ENCODE measurements around the gene HARS2.
A peak's percentile ranks its signal among the peaks of the same experiment; 100 is the strongest.
"Not testable (repeated sequence)": the region's sequence is repeated elsewhere in the genome, so short reads cannot be mapped to it uniquely, and the experiment has no call there.

The HARS2 gene, protein sequence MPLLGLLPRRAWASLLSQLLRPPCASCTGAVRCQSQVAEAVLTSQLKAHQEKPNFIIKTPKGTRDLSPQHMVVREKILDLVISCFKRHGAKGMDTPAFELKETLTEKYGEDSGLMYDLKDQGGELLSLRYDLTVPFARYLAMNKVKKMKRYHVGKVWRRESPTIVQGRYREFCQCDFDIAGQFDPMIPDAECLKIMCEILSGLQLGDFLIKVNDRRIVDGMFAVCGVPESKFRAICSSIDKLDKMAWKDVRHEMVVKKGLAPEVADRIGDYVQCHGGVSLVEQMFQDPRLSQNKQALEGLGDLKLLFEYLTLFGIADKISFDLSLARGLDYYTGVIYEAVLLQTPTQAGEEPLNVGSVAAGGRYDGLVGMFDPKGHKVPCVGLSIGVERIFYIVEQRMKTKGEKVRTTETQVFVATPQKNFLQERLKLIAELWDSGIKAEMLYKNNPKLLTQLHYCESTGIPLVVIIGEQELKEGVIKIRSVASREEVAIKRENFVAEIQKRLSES

GRCh38 chr5:140690941-140691924, at the start of gene HARS2, which contains the start of gene HARS1:
HARS2 (plus strand) TSS chr5:140691455; CDS start chr5:140691649, 194 bp downstream.
HARS1 (minus strand) TSS chr5:140691370; CDS start chr5:140691304, 66 bp downstream.
- peak; percentile 18; the same call in 1 of the 2 replicates for TF ChIP-seq CTCF (conservative IDR thresholded peaks at IDR 0.05; ENCODE audit: low read length)
- H3K4me3 ChIP-seq (ENCODE audit: low read length), result peak within 1 kb of the TSS; percentile 96
- peak; percentile 95 for DNase-seq (ENCODE audit: low read depth)

DNA sequence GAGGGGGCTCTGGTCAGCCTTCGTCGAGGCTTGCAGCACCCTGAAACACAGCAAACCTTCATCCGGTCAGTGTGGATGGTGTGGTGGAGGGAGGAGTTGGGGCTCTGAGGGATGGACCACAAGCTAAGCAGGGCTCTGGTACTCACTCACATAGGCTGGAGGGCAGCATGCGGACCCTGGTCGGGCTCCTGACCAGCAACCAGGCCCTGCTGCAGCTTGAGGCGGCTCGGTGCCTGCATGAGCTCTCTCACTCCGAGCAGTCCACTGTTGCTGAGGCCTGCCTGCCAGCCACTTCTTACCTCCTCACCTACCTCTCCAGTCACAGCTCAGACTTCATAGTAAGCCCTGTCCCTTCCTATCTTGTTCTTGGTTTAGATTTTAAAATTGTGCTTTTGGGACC, 49.5 kb upstream of the HARS2 start:
- DNase-seq (ENCODE audit: low read depth), result no peak
- TF ChIP-seq CTCF (conservative IDR thresholded peaks at IDR 0.05; ENCODE audit: low read length), result no peak

GRCh38 chr5:140642718-140643117, 48.5 kb upstream of the HARS2 start:
- H3K4me3 ChIP-seq (ENCODE audit: low read length), result no peak overlapping the region
- peak; percentile 95 for DNase-seq (ENCODE audit: low read depth)
- no peak for TF ChIP-seq CTCF (conservative IDR thresholded peaks at IDR 0.05; ENCODE audit: low read length)

More for the DNA sequence above, 49.5 kb upstream of the HARS2 start:
- no peak overlapping the region for H3K4me3 ChIP-seq (ENCODE audit: low read length)

GRCh38 chr5:140647042-140647419, 44.2 kb upstream of the HARS2 start:
- no peak for TF ChIP-seq CTCF (conservative IDR thresholded peaks at IDR 0.05; ENCODE audit: low read length)
- no peak for DNase-seq (ENCODE audit: low read depth)
- peak overlapping the region; percentile 75 for H3K4me3 ChIP-seq (ENCODE audit: low read length)

- no peak overlapping the region for H3K4me3 ChIP-seq (ENCODE audit: low read length)
- no peak for TF ChIP-seq CTCF (conservative IDR thresholded peaks at IDR 0.05; ENCODE audit: low read length)
- DNase-seq (ENCODE audit: low read depth), result no peak
Observed at GRCh38 chr5:140658870-140659269, 32.4 kb upstream of the HARS2 start.

DNA sequence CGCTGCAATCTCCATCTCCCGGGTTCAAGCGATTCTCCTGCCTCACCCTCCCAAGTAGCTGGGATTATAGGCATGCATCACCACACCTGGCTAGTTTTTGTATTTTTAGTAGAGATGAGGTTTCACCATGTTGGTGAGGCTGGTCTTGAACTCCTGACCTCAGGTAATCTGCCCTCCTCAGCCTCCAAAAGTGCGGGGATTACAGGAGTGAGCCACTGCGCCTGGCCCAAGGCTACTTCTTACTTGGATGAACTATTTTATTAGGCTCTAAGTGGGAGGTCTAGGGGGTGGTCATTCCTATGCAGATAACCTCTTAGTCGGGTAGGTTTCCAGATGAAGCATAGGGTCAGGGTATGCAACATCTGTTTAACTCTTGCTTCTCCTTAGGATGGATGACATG, 30.9 kb upstream of the HARS2 start:
- not testable (repeated sequence) for DNase-seq (ENCODE audit: low read depth)

DNA sequence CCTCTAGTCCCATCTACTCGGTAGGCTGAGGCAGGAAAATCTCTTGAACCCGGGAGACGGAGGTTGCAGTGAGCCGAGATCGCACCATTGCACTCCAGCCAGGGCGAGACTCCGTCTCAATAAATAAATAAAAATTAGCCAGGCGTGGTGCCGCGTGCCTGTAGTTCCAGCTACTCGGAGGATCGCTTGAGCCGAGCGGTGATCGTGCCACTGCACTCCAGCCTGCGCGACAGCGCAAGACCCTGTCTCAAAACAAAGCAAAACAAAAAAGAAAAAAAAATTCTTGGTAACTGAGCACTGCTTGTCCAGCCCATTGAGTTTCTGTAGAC, 27.3 kb upstream of the HARS2 start:
- no peak for TF ChIP-seq CTCF (conservative IDR thresholded peaks at IDR 0.05; ENCODE audit: low read length)
- DNase-seq (ENCODE audit: low read depth), result no peak
- H3K4me3 ChIP-seq (ENCODE audit: low read length), result peak overlapping the region; percentile 97

More for the DNA sequence above, 30.9 kb upstream of the HARS2 start:
- not testable (repeated sequence) for H3K4me3 ChIP-seq (ENCODE audit: low read length)
